GM12892 (cell line): Measurements from ENCODE around the gene TRIAP1.

Source experiments
- POLR2A ChIP-seq: IDR thresholded peaks from 2 replicates; pipeline ENCODE4 v1.6.1; 2011; ENCODE audit warnings: low read depth, low read length, control low read depth
- POLR2AphosphoS5 ChIP-seq: IDR thresholded peaks from 2 replicates; pipeline ENCODE4 v1.6.1; 2011; ENCODE audit warnings: low read depth, low read length, control low read depth
- TAF1 ChIP-seq: IDR thresholded peaks from 2 replicates; pipeline ENCODE4 v1.6.1; 2011; ENCODE audit warnings: low read depth, mild to moderate bottlenecking, control low read depth, low read length, borderline replicate concordance

DNA sequence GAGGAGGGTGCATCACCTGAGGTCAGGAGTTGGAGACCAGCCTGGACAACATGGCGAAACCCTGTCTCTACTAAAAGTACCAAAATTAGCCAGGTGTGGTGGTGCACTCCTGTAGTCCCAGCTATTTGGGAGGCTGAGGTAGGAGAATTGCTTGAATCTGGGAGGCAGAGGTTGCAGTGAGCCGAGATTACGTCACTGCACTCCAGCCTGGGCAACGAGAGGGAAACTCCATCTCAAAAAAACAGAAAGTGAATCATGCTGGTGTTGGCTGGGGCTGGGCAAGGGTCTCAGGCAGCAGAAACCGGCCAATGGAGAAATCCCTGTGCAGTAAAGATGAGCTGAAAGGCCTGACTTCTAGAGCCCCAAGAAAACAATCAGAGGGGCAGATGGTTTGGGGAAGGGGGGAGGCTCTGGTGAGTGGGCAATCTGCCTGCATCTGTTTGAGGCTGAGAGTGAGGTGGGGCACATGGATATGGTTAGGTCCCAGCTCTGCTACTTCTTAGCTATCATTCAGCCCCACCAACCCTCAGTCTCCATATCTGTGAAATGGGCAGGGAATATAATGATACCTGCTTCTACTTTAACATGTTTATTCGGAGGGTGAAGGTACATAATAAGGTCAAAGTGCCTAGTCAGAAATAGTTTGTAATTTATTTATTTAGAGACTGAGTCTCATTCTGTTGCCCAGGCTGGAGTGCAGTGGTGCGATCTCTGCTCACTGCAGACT lies 29.5 kb downstream of the TRIAP1 start:
- TF ChIP-seq POLR2A (no peak), POLR2AphosphoS5 (no peak), TAF1 (no peak)
